Measurements from ENCODE around the gene KLF16.

DNA sequence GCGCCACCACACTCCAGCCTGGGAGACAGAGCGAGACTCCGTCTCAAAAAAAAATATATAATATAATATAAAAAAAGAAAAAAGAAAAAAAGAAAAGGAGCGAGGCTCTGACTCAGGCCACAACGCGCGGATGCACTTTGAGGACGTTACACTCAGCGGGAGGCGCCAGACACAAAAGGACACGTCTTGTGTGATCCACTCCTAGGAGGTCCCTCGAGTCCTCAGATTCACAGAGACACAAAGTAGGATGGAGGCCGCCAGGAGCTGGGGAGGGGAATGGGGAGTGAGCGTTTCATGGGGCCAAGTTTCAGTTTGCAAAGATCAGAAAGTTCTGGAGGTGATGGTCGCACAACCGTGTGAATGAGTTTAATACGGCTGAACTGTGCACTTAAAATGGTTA is 30.4 kb upstream of the KLF16 start:
- TF ChIP-seq, protein P1, sequence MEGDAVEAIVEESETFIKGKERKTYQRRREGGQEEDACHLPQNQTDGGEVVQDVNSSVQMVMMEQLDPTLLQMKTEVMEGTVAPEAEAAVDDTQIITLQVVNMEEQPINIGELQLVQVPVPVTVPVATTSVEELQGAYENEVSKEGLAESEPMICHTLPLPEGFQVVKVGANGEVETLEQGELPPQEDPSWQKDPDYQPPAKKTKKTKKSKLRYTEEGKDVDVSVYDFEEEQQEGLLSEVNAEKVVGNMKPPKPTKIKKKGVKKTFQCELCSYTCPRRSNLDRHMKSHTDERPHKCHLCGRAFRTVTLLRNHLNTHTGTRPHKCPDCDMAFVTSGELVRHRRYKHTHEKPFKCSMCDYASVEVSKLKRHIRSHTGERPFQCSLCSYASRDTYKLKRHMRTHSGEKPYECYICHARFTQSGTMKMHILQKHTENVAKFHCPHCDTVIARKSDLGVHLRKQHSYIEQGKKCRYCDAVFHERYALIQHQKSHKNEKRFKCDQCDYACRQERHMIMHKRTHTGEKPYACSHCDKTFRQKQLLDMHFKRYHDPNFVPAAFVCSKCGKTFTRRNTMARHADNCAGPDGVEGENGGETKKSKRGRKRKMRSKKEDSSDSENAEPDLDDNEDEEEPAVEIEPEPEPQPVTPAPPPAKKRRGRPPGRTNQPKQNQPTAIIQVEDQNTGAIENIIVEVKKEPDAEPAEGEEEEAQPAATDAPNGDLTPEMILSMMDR (IDR thresholded peaks at IDR 0.05) = no peak
- TF ChIP-seq ZFX (IDR thresholded peaks at IDR 0.05; ENCODE audit: borderline replicate concordance) = no peak
